Amygdala (tissue), 56 donors: ENCODE data around the gene DUSP28.

Source experiments
- DNase-seq, 56 donors: peaks; one replicate each; lab custom pipeline; 2025; lab: John Stamatoyannopoulos, UW

Gene DUSP28

GRCh38 chr2:240570531-240571313 is 10.6 kb downstream of the DUSP28 start:
- no peak for DNase-seq

- no peak for DNase-seq
Observed at GRCh38 chr2:240571314-240571973, 11.3 kb downstream of the DUSP28 start.

GRCh38 chr2:240572141-240573031 is 12.2 kb downstream of the DUSP28 start:
- DNase-seq: no peak

GRCh38 chr2:240573071-240573515 is 12.9 kb downstream of the DUSP28 start:
- no peak for DNase-seq

- no peak for DNase-seq
Observed at GRCh38 chr2:240573516-240574385, 13.6 kb downstream of the DUSP28 start.

DNA sequence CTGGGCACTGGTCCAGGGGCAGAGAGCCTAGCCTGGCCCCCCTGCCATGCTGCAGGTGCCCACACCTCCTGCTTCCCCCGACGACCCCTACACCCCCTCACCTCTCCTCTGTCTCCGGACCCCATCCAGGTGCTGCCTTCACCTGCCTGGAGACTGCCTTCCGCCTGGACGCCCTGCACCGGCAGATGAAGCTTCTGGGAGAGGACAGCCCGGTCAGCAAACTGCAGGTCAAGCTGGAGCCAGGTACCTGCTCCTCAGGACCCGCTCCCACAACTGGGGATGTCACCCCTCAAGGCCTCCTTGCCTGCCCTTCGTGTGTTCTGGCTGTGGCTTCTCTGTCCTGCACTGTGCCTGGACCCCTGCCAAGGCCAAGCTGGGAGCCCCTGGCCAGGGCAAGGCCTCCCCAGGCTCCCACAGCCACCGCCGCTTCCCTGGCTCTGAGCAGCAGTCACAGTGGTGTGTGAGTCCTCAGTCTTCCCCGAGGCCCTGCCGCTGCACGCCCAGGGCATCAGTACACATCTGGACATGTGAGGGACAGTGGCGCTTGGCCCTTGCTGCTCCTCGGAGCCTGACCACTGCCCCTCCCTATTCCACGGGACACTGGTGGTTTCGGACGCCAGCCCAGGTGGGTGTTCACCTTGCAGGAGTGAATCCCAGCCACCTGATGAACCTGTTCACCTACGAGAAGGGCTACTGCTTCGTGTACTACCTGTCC is 14.4 kb downstream of the DUSP28 start:
- DNase-seq: no peak

DNA sequence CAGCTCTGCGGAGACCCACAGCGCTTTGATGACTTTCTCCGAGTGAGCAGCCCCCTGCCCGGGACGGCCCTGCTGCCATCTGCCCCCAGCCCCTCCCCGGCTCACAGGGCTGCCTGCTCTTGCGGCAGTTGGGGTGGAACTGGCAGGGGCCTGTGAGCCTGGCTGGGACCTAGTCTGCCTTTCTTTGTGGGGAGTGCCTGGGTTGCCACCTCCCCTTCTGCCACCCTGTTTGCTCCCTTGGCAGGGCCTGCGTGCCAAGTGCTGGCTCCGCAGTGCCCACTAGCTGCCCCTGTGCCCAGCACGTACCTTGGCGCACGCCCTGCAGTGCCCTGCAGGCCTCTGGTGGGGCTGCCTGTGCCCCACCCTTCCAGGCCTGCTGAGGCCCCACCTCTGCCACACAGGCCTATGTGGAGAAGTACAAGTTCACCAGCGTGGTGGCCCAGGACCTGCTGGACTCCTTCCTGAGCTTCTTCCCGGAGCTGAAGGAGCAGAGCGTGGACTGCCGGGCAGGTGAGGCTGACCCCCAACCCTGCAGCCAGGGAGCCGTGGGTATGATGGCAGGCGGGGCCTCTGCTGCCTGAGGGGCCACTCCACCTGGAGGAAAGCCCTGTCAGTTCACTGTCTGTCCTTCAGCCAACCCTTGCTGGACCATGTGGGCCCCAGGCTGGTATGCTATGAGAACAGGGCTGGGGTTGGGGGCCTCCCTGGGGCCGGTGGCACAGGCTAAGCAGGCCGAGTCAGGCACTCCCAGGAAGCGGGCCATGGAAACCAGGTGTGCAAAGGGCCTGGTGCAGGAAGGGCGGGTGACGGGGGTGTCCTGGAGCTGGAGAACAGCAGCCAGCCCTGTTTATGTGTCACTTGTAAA is 15.2 kb downstream of the DUSP28 start:
- peak in 5 of 56 donors; percentile 31 to 44 (median 34) for DNase-seq

GRCh38 chr2:240576036-240576435 is 15.9 kb downstream of the DUSP28 start:
- DNase-seq: no peak

- DNase-seq: no peak
Observed at GRCh38 chr2:240576436-240577205, 16.5 kb downstream of the DUSP28 start.

GRCh38 chr2:240577281-240578109 is 17.3 kb downstream of the DUSP28 start:
- DNase-seq: no peak

DNA sequence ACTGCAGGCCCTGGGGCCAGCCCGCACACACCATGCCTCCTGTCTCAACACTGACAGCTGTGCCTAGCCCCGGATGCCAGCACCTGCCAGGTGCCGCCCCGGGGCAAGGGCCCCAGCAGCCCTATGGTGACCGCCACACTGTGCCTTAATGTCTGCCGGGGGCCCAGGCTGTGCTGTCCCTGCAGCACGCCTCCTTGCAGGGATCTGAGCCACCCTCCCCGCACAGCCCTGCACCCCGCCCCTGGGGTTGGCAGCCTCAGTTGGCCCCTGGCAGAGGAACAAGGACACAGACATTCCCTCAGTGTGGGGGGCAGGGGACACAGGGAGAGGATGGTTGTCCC is 17.9 kb downstream of the DUSP28 start:
- DNase-seq: no peak

DNA sequence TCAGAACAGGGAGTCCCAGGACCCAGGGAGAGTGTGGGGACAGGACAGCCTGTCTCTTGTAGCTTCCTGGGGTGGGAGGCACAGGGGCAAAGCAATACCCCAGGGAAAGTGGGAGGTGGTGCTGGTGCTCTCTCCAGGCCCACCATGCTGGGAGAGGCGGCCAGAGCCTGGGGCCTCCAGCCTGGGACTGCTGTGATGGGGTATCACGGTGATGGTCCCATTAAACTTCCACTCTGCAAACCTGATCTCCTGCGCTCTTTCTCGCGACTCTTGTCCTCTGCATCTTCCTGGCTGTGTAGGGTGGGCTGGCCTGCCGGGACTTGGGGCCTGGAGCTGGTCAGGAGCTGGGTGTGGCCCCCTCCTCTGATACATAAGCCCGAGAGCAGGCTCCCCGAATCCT is 18.3 kb downstream of the DUSP28 start:
- no peak for DNase-seq

GRCh38 chr2:240579071-240579762 is 19.1 kb downstream of the DUSP28 start:
- no peak for DNase-seq

- peak in 1 of 56 donors; percentile 38 for DNase-seq
Observed at GRCh38 chr2:240579771-240580614, 19.8 kb downstream of the DUSP28 start.

DNA sequence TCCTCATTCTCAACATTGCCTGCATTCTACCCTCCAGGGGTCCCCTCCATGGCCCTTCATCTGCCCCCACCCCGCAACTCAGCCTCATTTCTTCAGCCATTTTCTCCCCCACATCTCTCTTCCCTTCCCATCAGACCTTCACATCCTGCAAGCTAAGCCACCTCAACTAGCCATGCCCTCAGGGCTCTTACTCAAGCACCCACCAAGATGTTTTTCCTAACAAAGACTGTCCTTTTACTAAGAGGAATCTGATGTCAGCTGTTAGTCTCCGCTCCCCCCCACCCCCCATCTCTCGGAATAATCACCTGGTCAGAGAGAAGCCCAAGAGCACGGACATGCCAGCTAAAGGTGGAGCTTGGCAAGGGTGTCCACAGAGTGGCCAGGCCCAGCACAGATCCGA is 21.7 kb downstream of the DUSP28 start:
- no peak for DNase-seq
